GM18502 (cell line): ENCODE results near the gene SLC17A7.

Source experiments
- ATAC-seq: cut with Tn5 transposase; IDR thresholded peaks from one replicate; pipeline ENCODE4 v1.9.1; 2021; ENCODE audit warnings: mild to moderate bottlenecking; ENCODE audit not compliant: unreplicated experiment, poor library complexity

The SLC17A7 gene

DNA sequence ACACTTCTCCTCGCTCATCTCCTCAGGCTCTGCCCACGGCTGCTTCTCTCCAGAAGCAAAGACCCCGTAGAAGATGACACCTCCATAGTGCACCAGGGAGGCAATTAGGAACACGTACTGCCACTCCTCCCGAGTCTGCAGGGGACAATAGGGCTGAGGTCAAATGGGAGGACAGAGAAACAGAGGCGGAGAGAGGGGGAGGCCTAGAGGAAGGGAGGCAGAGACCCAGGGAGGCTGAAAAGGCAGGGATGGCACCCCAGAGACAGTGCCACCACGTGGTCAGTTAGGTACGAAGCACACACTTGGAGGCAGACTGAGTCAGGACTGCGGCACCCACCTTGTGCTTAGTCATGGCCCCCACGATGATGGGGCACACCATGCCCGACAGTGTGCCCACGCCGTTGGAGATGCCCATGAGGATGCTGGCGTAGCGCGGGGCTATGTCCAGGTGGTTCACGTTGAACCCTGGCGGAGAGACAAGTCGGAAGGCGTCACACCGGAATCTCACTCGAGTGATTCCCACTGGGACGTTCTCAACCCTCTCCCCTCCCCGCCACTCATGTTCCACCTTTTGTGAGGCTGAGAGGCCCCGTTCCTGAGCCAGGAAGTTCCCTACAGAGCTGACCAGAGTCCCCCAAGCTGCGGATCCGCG is 10.5 kb downstream of the SLC17A7 start:
- no peak for ATAC-seq

DNA sequence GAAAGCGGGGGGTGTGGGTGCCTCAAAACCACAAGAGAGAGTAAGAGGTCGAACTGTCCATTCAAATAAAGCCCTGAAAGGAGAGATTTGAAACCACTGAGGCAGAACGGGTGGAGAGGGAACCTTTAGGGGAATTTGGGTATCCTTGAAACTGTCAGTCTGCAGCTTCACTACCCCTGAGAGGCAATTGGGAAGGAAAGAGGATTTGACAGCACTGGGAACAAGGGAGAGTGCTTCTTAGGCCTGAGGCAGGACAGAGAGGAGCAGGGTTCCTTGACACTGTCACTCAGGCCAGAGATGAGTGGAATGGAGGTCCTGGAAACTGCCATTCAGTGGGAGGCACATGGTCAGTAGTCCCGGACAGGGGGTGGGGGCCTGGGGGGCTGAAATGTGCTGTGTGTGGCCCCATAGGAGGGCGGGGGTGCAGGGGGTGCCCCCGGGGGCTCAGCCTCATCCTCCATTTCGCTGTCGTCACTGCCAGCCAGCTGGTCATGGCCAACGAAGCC is 11.1 kb downstream of the SLC17A7 start:
- ATAC-seq = no peak

DNA sequence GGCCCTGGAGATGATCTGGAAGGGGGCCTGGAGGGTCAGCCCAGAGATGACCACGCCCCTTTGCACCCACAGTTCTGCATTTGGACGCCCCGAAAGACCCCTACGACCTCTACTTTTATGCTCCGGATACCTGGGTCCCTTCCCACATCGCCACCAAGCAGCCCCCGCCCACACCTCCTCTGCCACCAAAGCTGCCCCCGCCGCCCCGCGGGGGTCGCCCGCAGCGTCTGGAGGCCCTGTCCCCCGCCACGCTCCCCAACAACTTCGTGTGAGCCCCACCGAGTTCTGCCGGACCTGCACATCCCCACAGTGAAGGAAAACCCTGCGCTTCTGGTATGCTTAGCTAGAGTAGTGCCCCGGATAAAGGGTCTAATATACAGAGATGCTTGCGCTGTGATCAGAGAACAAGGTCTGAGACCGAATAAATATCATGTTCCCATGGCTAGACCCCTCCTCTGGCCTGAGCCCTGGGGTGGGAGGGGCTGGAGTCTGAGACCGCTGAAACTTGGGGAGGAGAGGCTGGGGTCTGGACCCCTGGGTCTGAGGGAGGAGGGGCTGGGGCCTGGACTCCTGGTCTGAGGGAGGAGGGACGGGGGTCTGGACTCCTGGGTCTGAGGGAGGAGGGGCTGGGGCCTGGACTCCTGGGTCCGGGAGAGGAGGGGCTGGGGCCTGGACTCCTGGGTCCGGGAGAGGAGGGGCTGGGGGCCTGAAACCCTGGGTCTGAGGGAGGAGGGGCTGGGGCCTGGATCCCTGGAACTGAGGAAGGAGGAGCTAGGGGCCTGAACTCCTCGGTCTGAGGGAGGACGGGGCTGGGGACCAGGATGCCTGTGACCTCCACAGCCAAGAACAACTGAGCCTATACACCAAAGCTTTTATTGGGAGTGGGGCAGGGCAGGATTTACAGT is 12.5 kb downstream of the SLC17A7 start:
- ATAC-seq = no peak

DNA sequence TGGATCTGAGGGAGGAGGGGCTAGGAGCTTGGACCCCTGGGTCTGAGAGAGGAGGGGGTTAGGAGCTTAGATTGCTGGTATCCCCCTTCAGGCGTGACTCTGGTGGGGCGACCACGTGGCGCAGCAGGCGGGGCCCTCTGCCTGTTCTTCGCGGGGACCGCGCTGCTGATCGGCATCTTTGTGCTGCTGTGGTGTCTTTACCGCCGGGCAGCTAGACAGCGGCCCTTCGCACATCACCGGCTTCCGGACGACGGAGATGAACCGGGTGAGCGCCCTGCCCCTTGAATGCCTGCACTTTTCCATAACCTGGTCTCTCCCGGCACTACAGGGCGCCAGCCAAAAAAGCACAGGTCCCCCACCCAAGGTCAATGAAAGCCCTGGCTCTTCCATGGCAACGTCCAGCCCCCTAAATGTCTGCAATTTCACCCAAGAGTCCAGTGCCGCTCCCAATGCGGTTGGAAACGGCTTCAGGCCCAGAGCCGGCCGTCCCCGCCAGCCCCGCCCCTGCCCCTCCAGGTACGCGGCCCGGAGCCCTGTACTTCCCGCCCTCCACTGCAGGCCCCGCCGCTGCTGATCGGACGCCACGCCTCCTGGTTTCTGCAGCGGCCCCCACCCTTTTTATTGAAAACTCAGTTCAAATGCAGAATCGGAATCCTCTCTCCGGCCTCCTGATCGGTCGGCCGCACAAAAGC is 13.3 kb downstream of the SLC17A7 start:
- ATAC-seq = no peak

GRCh38 chr19:49427339-49427738 is 14.0 kb downstream of the SLC17A7 start:
- ATAC-seq = no peak

DNA sequence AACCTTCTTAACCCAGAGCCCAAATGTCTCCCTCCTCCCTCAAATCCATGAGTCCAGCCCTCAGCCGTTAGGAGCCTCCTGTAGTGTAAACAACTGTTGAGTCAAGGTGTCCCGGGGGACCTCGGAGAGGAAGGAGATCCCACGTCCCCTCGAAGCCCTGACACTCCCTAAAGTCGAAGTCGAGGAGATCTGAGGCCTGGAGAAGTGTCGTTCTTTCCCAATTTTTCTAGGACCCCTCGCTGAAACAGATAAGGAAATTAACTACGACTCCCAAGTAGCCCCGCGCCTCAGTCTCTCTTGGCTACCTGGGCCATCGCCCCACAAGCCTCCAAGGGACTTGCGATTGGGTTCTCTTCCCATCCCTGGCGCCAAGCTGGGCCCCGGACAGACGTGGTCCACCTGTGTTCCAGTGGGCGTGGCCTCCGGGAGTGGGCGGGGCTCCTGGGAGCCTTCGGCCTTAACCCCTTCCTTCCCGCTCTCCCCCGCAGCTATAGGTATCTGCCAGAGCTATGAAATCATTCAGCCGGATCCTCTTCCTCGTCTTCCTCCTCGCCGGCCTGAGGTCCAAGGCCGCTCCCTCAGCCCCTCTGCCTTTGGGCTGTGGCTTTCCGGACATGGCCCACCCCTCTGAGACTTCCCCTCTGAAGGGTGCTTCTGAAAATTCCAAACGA is 15.3 kb downstream of the SLC17A7 start:
- no peak for ATAC-seq

DNA sequence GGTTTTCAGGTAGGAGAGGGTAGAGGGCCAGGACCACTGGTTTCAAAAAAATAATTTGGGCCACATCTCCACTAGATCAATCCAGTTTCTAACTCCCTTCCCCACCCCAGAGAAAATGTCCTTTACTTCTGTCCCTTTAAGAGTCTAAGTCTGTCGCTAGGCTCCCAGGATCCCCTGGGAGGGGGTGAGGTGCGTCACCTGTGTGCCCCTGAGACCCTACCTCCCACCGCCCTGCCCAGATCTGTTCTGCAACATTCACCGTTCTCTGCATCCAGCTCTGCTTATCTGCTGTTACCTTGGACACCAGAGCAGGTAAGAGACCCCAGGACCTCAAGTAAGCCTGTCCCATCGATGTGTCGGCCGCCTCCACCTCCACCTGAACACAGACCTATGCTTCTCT is 16.1 kb downstream of the SLC17A7 start, which contains the start of gene GFY:
GFY (plus strand) TSS at position 211 of the 400 bp plus-strand sequence. CDS start 1,043 bp downstream, outside the sequence.
- no peak for ATAC-seq

GRCh38 chr19:49423985-49424303 is 17.4 kb downstream of the SLC17A7 start:
- ATAC-seq = no peak

DNA sequence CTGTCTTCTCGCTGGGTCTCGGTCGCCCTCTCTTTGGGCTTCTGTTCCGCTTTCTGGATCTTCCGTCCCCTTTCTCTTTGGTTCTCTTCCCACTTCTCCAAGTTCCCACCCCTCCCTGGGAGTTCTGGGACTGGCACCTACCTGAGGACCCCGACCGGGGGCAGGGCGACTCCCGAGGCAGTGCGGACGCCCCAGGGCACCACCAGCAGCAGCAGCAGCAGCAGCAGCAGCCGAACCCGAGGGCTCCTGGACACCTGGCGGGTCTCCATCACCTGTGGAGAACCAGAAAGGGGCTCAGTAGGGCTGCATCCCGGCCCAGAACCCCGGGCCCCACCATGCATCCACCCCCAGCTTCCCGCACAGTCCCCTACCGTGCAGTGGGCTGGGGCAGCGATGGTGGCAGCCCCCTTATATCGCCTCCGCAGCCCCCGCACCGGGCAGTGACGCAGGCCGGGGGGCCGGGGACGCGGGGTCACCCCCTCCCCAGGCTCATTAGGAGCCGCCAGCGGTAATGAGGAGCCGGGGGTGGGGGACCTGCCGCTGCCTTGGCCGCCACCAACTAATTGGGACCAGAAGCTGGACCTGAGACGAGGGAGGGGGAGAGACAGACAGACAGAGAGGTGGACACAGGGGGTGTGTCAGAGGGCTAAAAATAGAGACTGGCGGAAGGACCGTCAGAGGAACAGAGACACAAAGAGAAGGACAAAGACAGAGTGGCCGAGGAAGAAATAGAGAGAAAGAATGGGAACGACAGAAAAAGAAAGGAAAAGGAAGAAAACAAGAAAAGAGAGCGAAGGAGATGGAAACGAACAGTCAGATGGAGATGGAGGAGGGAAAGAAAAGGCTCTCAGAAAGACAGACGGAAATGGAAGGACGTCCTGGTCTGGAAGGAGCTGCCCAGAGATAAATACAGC is 18.0 kb downstream of the SLC17A7 start, which contains the start of gene PTH2:
PTH2 (minus strand) TSS at position 371 of the 914 bp plus-strand sequence; CDS start at position 269, 102 bp downstream.
- ATAC-seq = no peak

DNA sequence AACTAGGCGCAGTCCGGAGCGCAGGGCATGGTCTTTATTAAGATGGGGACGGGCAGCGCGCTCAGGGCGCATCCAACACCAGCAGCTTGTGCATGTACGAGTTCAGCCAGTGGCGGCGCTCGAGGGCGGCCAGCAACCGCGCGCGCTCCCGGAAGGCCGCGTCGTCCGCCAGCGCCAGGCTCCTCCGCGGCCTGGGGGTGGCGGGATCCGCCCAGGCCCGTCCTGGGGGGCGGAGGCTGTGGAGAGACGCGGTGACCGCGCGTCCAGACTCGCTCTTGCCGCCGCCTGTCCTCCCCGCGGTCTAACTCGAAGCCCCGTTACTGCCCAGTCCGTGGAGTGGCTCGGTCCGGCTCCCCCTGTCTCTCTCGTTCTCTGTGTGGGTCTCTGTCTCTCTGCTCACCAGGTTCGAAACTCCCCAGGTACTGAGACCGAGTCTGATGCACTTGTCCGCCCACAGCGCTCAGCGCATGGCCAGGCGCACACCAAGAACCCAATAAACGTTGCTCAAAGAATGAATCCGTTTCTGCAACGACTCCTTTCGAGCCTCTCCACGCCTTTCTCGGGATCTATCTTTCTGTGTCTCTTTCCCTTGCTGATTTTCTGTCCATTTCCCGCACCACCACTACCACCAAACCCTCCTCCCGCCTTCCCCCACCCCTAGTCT is 18.8 kb downstream of the SLC17A7 start:
- ATAC-seq = no peak

- ATAC-seq = no peak
Measured at GRCh38 chr19:49421878-49422202, 19.5 kb downstream of the SLC17A7 start.

DNA sequence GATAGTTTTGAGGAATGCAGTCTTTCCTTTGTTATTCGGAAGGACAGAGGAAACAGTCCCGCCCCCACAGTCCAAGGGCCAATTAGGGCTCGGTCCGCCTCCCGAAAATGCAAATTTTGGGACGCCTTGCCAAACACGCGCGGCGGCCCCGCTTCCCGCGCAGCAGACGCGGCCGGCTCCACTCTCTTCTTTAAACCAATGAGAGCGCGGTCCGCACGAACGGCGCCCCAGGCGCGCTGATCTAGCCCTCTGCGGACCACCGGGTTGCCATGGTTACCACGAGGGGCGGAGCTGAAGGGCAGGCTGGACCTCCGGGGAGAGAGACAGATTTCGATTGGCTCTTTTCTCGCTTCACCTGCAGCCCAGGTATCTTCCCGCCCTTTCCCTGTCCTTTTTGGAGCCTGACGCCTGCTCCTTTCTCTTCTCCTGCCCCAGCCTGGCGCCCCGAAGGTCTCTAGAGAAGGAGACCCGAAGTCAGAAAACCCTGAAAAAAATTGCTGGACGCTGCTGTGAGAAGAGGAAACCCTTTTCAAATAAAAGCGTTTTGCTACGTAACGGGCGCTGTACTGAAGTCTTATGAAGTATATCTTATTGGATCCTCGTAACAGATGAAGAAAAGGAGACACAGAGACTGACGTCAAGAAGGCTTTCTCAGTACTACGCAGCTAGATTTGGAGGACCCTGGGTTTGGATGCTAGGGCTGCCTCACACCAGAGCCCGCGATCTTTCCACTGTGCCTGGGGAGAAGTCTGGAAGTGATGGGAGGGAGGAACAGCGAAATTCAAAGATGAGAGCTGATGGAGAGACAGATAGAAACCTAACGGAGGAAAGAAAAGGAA is 20.1 kb downstream of the SLC17A7 start:
- ATAC-seq = no peak

DNA sequence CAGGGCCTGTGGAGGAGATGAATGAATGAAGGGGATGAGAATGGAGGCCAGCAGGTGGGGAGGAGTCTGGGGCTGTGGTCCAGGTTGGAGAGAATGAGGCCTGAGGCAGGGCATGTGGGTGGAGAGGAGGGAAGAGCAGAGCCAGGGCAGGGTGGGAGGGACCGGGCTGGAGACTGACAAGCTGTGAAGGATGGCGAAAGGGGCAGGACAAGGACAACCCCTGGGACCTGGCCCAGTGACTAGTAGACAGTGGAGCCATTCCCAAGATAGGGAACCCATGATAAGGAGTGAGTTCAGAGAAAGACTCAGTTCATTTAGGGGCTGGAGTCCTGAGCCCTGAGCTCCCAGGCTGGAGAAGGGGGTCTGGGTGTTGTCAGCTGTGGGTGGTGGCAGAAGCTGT is 21.1 kb downstream of the SLC17A7 start:
- no peak for ATAC-seq

DNA sequence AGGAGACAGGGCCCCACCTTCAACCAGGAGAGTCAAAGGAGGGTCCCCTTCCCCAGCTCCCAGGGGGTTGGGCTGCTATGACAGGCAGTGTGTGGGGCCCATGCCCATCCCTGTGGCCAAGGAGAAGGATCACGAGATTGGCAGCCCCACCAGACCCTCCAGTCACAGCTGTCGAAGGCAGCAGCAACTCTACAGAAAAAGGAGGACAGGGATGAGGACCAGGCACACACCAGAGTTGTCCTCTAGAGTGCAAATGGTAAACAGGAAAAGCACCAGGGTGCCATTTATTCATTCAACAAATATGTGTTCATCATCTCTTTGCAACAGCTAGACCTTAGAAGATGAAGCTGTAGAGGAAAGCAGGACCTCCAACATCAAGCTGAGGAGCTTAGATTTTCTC is 22.2 kb downstream of the SLC17A7 start:
- ATAC-seq = no peak

- no peak for ATAC-seq
Measured at GRCh38 chr19:49418511-49418910, 22.8 kb downstream of the SLC17A7 start.

DNA sequence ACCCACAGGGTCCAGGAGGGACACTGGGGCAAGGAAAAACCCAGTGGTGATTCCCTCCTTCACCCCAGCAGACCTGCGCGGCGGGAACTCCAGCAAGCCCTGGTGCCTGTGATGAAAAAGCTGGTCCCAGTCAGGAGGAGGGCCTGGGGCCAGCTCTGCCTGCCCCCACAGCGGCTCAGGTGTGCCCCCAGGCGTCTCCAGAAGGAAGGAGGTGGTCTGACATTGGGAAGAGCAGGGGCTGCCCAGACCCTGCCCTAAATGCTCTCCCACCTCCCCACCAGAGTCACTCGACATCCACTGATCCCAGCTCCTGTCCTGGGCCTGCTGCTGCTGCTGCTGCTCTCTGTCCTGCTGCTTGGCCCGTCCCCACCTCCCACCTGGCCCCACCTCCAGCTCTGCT is 24.2 kb downstream of the SLC17A7 start:
- ATAC-seq = no peak

DNA sequence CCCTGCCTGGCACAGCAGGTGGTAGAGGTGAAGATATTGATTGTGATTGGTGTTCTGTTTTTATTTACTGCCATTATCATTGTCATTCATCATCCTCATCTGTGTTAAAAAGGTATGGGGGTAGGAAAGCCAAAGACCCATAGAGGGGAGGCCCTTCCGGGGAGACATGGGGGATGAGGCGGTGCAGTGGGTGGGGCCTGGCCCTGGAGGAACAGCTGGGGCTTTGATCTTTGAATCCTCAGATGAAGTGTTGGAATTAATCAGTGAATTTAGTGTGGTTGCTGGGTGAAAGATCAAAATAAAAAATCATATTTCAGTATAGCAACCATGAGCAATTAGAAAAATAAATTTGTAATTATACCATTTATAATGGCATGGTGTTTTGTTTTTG is 25.5 kb downstream of the SLC17A7 start:
- no peak for ATAC-seq
